T1000 (cell line): ENCODE data around the gene KBTBD4.

Experiments
- DNase-seq: peaks from one replicate; lab custom pipeline; 2025; ENCODE audit warnings: mixed read lengths; lab: John Stamatoyannopoulos, UW

Gene KBTBD4

GRCh38 chr11:47524291-47524874 is 54.4 kb downstream of the KBTBD4 start:
- no peak for DNase-seq

GRCh38 chr11:47523490-47524225 is 55.1 kb downstream of the KBTBD4 start:
- DNase-seq: no peak
